Gastrocnemius medialis (tissue), 4 donors: ENCODE data around the gene ERBB3.

ENCODE experiments used
- POLR2A ChIP-seq, 2 donors: fragments of 450-650 bp; IDR thresholded peaks; one replicate each; pipeline ENCODE4 v1.6.1; 2017; ENCODE audit warnings: antibody characterized with exemption in 2 of 2, mild to moderate bottlenecking in 2 of 2, moderate library complexity in 2 of 2
- TF ChIP-seq, protein P1 (sequence below), 5 experiments: fragments of 450-650 bp in 3 of 5; fragments of 200-600 bp in 2 of 5; sonication (generic) in 2 of 5; IDR thresholded peaks in 4 of 5; conservative IDR thresholded peaks in 1 of 5; 1 replicate in 4 of 5; 2 replicates in 1 of 5; pipeline ENCODE4 v1.5.1; 2016 to 2019; ENCODE audit warnings: antibody characterized with exemption in 5 of 5, mild to moderate bottlenecking in 3 of 5, moderate library complexity in 3 of 5

- TF ChIP-seq, protein P1, sequence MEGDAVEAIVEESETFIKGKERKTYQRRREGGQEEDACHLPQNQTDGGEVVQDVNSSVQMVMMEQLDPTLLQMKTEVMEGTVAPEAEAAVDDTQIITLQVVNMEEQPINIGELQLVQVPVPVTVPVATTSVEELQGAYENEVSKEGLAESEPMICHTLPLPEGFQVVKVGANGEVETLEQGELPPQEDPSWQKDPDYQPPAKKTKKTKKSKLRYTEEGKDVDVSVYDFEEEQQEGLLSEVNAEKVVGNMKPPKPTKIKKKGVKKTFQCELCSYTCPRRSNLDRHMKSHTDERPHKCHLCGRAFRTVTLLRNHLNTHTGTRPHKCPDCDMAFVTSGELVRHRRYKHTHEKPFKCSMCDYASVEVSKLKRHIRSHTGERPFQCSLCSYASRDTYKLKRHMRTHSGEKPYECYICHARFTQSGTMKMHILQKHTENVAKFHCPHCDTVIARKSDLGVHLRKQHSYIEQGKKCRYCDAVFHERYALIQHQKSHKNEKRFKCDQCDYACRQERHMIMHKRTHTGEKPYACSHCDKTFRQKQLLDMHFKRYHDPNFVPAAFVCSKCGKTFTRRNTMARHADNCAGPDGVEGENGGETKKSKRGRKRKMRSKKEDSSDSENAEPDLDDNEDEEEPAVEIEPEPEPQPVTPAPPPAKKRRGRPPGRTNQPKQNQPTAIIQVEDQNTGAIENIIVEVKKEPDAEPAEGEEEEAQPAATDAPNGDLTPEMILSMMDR (IDR thresholded peaks at IDR 0.05 in 4 of 5, conservative IDR thresholded peaks at IDR 0.05 in 1 of 5) = no peak
- no peak for TF ChIP-seq POLR2A (IDR thresholded peaks at IDR 0.05)
Measured at GRCh38 chr12:56086096-56086495, 6.1 kb downstream of the ERBB3 start.
